GM19395 (cell line): ENCODE measurements around the gene ATXN7L2.
"Not testable (repeated sequence)": the region's sequence is repeated elsewhere in the genome, so short reads cannot be mapped to it uniquely, and the experiment has no call there.

ENCODE experiments used
- ATAC-seq: cut with Tn5 transposase; IDR thresholded peaks from one replicate; pipeline ENCODE4 v1.9.1; 2021; ENCODE audit warnings: mild to moderate bottlenecking, moderate library complexity; ENCODE audit not compliant: unreplicated experiment

ATXN7L2 gene, protein sequence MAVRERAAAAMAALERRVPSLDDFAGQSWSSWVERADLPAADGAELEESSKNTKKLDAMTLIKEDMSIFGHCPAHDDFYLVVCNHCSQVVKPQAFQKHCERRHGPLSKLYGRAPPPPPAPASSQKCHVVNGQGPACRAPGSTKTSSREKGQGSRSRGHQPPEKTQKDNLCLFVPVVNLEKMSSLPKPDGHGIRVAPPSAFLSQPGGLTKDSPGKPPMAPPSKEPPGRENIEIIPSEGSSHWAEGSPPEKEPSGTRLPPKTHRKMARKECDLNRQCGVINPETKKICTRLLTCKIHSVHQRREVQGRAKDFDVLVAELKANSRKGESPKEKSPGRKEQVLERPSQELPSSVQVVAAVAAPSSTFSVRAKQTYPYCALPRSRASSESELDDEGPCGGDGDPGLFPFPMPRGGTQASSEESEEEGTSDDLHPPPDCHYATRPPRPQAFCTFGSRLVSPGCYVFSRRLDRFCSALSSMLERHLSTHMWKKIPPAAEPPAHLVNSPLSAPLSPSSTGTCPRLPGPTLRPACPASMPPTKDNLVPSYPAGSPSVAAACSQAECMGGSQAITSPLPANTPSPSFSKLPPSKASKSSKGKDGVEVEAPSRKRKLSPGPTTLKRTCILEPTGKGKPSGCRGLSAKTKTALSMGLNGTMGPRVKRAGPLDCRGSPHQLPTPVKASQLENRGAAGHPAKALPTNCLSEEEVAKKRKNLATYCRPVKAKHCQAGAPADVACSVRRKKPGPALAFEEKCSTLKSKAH

DNA sequence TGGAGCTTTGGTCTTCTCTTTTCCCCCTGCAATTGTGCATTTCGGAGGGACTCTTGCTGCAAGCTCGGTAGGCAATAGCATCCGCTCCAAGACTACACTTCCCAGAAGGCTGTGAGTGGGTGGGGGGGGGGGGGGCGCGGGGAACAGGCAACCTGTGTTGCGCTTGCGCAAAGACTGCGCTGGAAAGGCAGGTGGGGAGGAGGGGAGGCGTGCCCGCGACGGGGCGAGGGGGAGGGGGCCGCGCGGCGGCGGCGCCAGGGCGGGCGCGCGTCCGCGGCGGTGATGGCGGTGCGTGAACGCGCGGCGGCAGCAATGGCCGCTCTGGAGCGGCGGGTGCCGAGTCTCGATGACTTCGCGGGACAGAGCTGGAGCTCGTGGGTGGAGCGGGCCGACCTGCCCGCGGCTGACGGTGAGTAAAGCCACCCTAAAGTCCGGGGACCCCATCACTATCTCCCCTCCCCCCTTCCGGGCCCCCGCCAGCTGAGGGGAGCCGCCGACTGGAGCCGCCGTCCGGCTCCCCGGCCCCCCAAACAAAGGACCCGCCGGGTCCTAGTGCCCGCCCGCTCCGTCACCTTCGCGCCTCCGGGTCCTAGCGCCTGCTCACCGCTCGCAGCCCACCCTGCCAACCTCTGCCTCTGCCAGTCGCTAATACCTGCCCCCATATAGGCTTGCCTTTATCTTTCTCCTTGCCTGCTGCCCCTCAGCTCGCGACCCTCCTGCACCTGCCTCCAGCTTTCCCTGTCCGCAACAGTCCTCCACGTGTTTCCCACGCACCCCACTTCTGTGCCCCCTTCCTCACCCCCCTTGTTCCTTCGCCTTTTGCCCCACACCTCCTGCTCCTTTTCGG, at the start of gene ATXN7L2:
ATXN7L2 (plus strand) TSS at position 234 of the 847 bp plus-strand sequence; CDS start at position 283, 49 bp downstream.
- peak; percentile 84 for ATAC-seq

DNA sequence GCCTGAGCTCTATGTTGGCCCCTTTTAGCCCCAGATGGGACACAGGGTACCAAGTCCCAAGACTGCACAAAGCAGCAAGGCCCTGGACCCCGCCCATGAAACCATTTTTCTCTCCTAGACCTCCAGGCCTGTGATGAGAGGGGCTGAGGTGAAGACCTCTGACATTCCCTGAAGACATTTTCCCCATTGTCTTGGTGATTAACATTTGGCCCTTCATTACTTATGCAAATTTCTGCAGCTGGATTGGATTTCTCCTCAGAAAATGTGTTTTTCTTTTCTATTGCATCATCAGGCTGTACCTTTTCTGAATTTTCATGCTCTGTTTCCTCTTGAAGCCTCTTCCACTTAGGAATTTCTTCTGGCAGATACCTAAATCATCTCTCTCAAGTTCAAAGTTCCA, 49.2 kb upstream of the ATXN7L2 start:
- ATAC-seq = no peak

DNA sequence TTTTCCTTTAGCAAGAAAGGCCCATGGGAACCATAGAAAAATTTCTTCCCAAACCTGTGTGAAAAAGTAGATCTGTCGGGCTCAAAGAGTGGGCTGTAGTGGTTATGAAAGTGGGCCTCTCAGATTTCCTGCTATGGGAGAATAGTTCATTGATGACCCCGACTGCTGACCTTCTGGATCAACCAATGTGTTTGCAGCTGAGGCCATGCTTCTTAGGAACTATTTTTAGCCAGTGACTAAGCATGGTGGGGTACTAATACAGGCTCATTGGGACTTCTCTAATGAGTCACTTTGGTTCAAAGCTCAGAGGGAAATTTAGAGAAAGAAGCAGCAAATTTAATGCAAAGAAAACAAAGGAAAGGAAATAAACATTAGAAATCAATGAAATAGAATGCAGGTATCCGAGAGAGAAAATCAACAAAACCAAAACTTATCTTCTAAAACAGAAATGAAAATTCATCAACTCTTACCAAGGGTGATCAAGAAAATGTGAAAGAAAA, 44.9 kb upstream of the ATXN7L2 start:
- no peak for ATAC-seq

DNA sequence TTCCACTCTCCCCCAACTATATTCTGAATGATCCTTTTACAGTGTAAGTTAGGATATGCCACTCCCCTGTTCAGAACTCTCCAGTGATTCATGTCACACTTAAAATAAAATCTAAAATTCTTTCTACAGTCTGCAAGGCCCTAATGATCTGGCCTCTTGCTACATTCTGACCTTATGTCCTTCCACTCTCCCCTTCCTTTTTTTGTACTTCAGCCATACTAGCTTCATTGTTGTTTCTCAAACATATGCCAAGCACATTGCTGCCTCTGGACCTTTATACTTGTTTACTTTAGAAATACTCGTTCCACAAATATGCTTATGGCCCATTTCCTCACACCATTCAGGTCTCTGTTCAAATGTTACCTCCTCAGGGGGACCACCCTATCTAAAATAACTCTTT, 42.6 kb upstream of the ATXN7L2 start:
- ATAC-seq = no peak

DNA sequence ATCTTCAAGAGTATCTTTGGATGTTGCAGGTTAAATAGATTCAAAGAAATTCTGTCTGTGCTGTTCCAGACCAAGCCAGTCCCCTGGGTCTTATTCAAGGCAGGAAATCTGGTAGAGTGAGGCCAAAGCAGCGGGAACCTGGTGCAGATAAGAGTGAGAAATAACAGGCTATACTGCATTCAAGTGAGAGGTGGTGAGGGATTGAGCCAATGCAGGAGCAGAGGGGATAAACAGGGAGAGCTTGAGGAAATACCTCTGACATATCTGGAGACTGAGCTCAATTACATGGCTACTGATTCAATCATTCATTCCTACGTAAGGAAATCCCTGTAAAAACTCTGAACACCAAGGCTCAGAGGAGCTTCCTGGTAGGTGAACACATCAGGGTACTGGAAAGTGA, 40.2 kb upstream of the ATXN7L2 start:
- no peak for ATAC-seq

DNA sequence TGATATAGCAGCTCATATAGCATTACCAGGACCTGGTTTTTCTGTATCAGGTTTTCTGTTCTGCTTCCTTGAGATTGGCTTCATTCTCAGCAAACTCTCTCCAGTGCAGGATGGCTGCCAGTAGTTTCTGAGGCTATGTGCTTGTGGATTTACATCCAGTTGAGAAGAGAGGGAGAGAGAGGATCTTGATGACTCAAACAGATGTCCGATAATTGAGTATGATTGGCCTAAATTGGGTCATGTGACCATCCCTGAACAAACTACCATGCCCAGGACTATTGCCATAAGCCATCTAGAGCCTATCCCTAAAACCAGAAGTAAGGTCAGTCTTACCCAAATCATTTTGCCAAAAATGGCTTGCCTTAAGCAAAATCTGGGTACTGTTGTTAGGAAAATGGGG, 39.4 kb upstream of the ATXN7L2 start:
- no peak for ATAC-seq

DNA sequence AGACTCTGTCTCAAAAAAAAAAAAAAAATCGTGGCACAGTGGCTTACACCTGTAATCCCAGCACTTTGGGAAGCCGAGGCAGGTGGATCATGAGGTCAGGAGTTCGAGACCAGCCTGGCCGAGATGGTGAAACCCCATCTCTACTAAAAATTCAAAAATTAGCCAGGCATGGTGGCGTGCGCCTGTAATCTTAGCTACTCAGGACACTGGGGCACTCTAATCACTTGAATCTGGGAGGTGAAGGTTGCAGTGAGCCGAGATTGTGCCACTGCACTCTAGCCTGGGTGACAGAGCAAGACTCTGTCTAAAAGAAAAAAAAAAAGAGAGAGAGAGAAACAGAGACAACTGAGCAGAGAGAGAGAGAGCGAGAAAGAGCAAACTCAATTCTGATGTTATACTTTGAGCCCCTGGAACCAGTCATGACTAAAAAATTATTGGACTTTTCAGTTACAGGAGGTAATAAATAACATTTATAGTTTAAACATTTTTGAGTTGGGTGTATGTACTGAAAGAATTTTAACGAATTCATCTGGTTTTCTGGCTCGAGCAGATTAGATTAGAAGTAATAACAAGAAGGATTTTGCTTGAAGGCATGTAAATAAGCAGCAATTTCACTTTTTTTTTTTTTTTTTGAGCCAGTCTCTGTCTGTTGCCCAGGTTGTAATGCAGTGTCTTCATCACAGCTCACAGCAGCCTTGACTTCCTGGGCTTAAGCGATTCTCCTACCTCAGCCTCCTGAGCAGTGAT, 37.6 kb upstream of the ATXN7L2 start:
- ATAC-seq = not testable (repeated sequence)

DNA sequence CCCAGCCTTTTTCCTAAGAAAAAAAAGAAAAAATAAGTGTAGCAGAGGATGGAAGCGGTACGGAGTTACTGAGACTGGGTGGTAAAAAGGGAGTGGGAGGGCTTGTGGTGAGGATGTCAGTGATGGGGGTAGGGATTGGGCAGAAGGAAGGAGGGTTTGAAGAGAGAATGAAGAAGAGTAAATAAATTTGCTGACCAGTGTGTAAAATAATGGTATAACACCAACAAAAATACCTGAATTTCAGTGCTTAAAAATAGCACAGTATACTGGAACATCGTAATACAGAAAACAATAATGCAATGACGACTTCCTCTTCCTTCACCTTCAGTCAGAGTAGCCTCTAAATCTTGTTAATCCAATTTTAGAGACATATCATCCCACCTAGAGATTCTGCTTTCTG, 36.2 kb upstream of the ATXN7L2 start:
- no peak for ATAC-seq

DNA sequence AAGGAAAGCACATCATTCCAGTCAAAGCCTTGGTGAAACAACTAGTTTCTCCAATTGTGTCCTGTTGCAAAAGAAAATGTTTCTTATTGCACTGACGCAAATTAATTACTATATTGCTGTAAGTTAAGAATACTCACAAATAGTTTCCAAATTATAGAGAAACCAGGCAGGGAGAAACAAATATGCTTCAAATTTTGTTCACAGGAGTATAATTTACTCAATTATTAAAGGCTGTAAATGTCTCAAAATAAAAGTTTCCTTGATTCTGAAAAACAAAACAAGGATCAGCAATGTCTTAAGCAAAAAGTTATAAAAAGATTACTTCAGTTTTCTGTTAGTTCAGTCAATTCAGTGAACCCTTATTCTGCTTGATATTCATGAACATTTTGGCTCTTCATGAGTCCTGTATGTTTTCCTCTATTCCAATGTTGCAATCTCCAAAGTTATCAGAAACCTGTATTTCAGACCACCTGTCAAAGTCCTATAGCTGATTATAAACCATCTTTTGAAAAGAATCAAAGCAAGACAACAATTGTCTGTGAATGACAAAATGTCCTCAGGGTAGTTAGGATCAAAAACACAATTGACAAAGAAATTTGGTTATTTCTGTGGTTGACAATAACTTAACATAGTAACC, 29.1 kb upstream of the ATXN7L2 start:
- ATAC-seq = no peak

DNA sequence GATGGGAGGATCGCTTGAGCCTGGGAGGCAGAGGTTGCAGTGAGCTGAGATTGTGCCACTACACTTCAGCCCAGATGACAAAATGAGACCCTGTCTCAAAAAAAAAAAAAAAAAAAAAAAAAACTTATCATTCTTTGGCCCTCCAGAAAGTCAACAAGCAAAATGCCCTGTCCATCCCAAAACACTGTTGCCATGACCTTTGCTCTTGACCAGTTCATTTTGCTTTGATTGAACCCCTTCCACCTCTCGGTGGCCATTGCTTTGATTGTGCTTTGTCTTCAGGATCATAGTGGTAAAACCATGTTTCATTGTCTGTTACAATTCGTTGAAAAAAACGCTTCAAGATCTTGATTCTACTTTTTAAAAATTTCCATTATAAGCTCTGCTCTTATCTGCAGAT, 25.9 kb upstream of the ATXN7L2 start:
- no peak for ATAC-seq

DNA sequence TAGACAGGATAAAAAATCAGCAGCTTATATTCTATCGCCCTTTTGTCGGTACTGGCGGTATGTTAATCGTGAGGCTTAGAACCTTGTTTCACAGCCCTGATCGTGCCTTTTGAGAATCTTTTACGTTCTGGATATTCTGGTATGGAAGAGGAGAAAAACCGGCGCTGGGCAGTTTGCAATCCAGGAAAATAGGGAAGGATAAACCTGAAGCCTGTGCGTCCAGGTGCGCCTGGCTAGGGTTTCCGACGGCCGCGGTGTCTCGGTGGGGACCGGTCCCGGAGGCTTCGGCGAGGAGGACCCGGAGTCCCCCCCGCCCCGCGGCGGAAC, 17.6 kb upstream of the ATXN7L2 start:
- no peak for ATAC-seq

DNA sequence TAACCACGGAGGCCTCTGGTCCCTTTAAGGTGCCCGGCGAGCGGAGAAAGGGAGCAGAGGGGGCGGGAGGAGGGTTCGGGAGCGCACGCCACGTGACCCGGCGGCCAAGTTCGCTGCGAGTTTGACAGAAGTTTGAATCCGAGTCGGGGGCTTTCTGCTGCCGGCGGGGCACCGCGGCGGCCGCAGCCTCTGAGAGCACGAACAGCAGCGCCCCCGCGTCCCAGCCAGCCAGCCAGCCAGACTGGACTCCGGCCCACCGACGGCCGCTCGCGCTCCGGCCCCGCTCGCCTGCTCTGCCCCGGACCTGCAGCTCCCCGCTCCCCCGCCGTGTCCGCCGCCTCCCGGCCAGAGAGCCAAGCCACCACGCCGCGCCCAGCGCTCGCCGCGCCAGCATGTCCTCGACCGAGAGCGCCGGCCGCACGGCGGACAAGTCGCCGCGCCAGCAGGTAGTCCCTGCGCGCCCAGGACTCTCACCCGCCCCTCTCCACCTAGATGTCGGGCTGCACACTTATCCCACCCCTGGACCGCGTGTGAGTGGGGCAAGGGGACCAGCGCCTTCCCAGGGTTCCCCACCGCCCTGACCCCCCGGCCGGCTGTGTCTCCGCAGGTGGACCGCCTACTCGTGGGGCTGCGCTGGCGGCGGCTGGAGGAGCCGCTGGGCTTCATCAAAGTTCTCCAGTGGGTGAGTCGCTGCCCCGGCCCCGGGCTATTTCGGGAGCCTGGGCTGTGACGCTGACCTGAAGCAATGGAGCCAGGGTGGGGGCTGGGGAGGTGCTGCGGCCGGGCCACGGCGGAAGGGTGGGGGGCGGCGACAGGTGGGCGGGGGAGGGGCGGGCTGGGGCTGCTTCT, 17.0 kb upstream of the ATXN7L2 start, which contains the start of gene SYPL2:
SYPL2 (plus strand) TSS at position 95 of the 849 bp plus-strand sequence; CDS start at position 393, 298 bp downstream.
- no peak for ATAC-seq

DNA sequence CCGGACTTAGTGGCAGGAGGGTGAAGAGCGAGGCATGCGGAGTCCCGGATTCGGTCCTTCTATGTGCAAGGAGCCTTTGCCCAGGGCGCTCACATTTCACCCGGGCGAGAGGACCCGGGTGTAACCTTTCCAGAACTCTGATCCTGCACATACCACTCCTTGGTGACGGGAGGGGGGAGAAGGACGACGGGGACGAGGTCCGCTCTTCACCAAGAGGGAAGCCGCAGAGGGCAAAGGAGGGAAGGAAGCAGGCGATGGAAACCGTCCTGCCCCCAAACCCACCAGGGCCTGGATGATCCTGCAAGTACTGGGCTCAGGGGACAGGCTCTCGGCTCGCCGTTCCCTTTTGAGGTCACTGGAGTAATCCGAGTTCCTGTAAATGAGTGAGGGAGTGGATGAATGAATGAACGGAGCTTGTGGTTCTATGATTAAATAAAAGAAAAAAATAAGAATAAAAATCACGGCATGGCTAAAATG, 16.4 kb upstream of the ATXN7L2 start:
- ATAC-seq = no peak

DNA sequence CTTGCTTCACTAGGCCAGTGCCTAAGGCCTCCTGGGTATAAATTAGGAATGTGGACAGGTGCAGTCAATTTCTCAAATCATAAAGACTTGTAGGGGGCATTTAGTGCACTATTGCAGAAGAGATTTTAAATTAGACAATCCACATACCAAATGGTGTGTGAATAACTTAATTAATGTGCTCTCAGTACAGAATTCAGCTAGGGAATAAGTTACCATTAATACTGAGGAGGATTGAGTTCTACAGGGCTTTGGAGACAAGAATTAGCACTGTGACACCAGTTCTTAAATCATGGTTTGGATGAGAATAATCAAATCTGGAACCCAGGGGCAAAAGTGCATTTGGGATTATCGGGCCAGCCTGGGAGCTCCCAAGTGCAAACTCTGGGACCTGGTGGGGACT, 15.6 kb upstream of the ATXN7L2 start:
- no peak for ATAC-seq

DNA sequence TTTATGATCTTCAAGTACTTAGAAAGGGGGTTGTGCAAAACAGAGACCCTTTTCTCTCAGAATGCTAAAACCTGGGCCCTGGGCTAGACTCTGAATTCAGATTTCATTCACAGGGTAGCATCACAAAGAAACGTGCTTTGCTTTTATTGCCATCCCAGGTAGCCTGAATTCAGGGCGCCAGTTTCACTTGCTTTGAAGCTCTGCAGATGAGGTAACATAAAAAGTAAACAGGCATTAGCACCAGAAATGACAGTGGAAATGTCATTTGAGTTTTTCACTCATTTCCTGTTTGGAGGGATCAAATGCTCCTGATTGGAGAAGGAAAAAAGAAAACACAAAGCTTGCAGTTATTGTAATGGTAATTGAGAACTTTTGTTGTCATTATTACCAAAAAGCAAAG, 14.8 kb upstream of the ATXN7L2 start:
- no peak for ATAC-seq

DNA sequence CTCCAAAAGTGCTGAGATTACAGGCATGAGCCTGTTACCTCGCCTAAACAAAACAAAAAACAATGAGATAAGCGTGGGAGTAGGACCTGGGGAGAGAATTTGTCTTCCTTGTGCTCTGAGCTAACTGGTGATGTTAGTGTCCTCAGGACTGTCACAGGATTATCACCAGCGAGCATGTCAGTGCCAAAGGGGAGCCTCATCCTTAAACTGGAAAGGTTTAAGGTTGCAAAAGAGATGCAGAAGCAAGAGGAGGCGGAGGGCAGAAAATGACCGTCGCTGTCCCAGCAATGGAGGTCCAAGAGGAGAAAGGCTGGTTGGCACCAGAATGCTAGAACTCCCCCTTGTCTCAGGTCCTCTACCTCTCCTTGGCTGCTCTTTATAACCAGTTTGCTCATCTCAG, 13.5 kb upstream of the ATXN7L2 start:
- no peak for ATAC-seq

DNA sequence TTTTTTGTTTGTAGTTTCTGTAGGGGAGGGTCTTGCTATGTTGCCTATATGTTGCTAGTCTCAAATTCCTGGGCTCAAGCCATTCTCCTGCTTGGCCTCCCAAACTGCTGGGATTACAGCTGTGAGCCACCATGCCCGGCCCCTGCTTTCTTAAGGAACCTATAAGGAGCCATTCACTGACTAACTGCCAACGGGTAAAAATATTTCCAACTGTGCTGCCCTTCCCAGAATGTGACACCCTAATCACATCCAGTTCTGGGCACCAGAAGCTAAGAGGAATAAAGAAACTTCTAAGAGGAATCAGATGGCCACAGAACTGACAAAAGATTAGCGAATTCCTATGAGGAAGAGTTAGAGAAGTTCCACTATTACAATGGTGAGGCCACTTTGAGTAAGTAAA, 10.9 kb upstream of the ATXN7L2 start:
- ATAC-seq = no peak

DNA sequence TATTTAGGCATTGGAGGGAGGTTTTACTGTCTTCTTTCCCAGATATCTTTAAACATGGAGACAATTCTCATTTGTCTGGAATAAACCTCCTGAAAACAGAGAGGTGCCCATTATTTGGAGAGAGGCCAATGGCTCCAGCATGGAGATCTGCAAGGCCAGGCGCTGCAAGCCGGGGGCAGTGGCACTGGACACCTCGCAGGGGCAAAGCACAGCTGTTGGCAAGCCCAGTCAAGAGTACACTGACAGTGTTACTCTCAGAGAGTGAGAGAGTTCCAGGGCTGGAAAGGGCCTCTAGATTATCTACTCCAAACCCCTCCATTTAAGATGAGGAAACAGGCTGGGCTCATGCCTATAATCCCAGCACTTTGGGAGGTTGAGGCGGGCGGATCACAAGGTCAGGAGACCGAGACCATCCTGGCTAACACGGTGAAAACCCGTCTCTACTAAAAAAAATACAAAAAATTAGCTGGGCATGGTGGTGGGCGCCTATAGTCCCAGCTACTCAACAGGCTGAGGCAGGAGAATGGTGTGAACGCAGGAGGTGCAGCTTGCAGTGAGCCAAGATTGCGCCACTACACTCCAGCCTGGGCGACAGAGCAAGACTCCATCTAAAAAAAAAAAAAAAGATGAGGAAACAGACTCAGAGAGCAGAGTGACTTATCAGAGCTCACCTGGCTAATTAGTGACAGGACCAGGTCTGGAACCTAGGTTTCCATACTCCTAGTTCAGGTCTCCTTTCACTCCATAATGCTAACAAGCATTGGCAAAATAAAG, 10.2 kb upstream of the ATXN7L2 start:
- ATAC-seq = not testable (repeated sequence)
